NT2/D1 (cell line): ENCODE measurements around the gene GIMAP6.

Experiments used
- DNase-seq: peaks from one replicate; pipeline ENCODE4 v3.0.0-alpha.2; 2011; ENCODE audit warnings: low read depth, low spot score
- H3K27me3 ChIP-seq: 2 replicates; pipeline ENCODE4 v1.6.0; 2011; ENCODE audit warnings: mild to moderate bottlenecking; ENCODE audit not compliant: insufficient read length, insufficient read depth
- H3K36me3 ChIP-seq: 2 replicates; pipeline ENCODE4 v1.6.1; 2011; ENCODE audit warnings: mild to moderate bottlenecking, low read length, mixed read lengths; ENCODE audit not compliant: insufficient read depth, insufficient read length
- H3K4me1 ChIP-seq: 2 replicates; pipeline ENCODE4 v1.5.1; 2011; ENCODE audit not compliant: insufficient read depth, insufficient read length
- H3K4me3 ChIP-seq: 2 replicates; pipeline ENCODE4 v1.5.1; 2011; ENCODE audit warnings: low read depth; ENCODE audit not compliant: insufficient read length
- H3K9ac ChIP-seq: 2 replicates; pipeline ENCODE4 v1.6.0; 2011; ENCODE audit warnings: low read depth; ENCODE audit not compliant: insufficient read length
- H3K9me3 ChIP-seq: 2 replicates; pipeline ENCODE4 v1.5.1; 2011; ENCODE audit warnings: mild to moderate bottlenecking, low read length; ENCODE audit not compliant: insufficient read depth
- SUZ12 ChIP-seq: IDR thresholded peaks from 2 replicates; pipeline ENCODE4 v1.6.1; 2011; ENCODE audit not compliant: insufficient read length, insufficient read depth; ENCODE audit errors: extremely low read depth
- YY1 ChIP-seq: IDR thresholded peaks from 2 replicates; pipeline ENCODE4 v1.6.1; 2011; ENCODE audit not compliant: insufficient read length, insufficient read depth
- ZNF274 ChIP-seq: IDR thresholded peaks from 2 replicates; pipeline ENCODE4 v1.6.1; 2011; ENCODE audit warnings: mild to moderate bottlenecking, low read depth, low read length

The GIMAP6 gene

GRCh38 chr7:150642926-150643325, 10.7 kb upstream of the GIMAP6 start:
- no peaks in the 10 kb centered on the region for H3K36me3 ChIP-seq
- no peak overlapping the region for H3K4me3 ChIP-seq
- no peak overlapping the region for H3K9ac ChIP-seq
- TF ChIP-seq ZNF274 (no peak), YY1 (no peak), SUZ12 (no peak)
- no peaks in the 10 kb centered on the region for H3K4me1 ChIP-seq
- DNase-seq, result no peak
- no peaks in the 10 kb centered on the region for H3K27me3 ChIP-seq
- peaks cover 4% of the 10 kb centered on the region; the same call in 1 of the 2 replicates for H3K9me3 ChIP-seq

- TF ChIP-seq ZNF274 (no peak), SUZ12 (no peak), YY1 (no peak)
- peaks cover 4% of the 10 kb centered on the region; the same call in 1 of the 2 replicates for H3K9me3 ChIP-seq
- no peaks in the 10 kb centered on the region for H3K36me3 ChIP-seq
- no peaks in the 10 kb centered on the region for H3K27me3 ChIP-seq
- no peak overlapping the region for H3K9ac ChIP-seq
- no peaks in the 10 kb centered on the region for H3K4me1 ChIP-seq
- H3K4me3 ChIP-seq, result no peak overlapping the region
- no peak for DNase-seq
Measured at GRCh38 chr7:150641854-150642253, 9.7 kb upstream of the GIMAP6 start.

- TF ChIP-seq YY1 (no peak), ZNF274 (no peak), SUZ12 (no peak)
- H3K4me3 ChIP-seq, result no peak overlapping the region
- H3K9me3 ChIP-seq, result peaks cover 2% of the 10 kb centered on the region; the same call in 1 of the 2 replicates
- H3K27me3 ChIP-seq, result no peaks in the 10 kb centered on the region
- no peak overlapping the region for H3K9ac ChIP-seq
- no peaks in the 10 kb centered on the region for H3K4me1 ChIP-seq
- DNase-seq, result no peak
- no peaks in the 10 kb centered on the region for H3K36me3 ChIP-seq
Measured at GRCh38 chr7:150633926-150634325, 1.7 kb upstream of the GIMAP6 start.

GRCh38 chr7:150631084-150631826, 930 bp downstream of the GIMAP6 start:
- no peak overlapping the region for H3K4me3 ChIP-seq
- no peaks in the 10 kb centered on the region for H3K36me3 ChIP-seq
- no peaks in the 10 kb centered on the region for H3K4me1 ChIP-seq
- TF ChIP-seq YY1 (no peak), ZNF274 (no peak), SUZ12 (no peak)
- H3K27me3 ChIP-seq, result no peaks in the 10 kb centered on the region
- no peak overlapping the region for H3K9ac ChIP-seq
- no peak for DNase-seq
- no peaks in the 10 kb centered on the region for H3K9me3 ChIP-seq

GRCh38 chr7:150629347-150629746, 2.8 kb downstream of the GIMAP6 start:
- H3K4me3 ChIP-seq, result no peak overlapping the region
- H3K27me3 ChIP-seq, result no peaks in the 10 kb centered on the region
- H3K4me1 ChIP-seq, result no peaks in the 10 kb centered on the region

GRCh38 chr7:150627959-150628358, 4.2 kb downstream of the GIMAP6 start:
- Histone ChIP-seq H3K36me3 (no peaks in the 10 kb centered on the region), H3K9me3 (no peaks in the 10 kb centered on the region), H3K27me3 (no peaks in the 10 kb centered on the region), H3K4me3 (no peak overlapping the region), H3K9ac (no peak overlapping the region), H3K4me1 (no peaks in the 10 kb centered on the region)
- DNase-seq, result no peak
- no peak for TF ChIP-seq YY1
- TF ChIP-seq ZNF274, result no peak
- TF ChIP-seq SUZ12, result no peak

More at GRCh38 chr7:150629347-150629746, 2.8 kb downstream of the GIMAP6 start:
- Histone ChIP-seq H3K9me3 (no peaks in the 10 kb centered on the region), H3K36me3 (no peaks in the 10 kb centered on the region), H3K9ac (no peak overlapping the region)
- no peak for TF ChIP-seq ZNF274
- TF ChIP-seq YY1, result no peak
- no peak for TF ChIP-seq SUZ12
- no peak for DNase-seq

- Histone ChIP-seq H3K36me3 (no peaks in the 10 kb centered on the region), H3K27me3 (no peaks in the 10 kb centered on the region), H3K9ac (no peak overlapping the region), H3K4me1 (no peaks in the 10 kb centered on the region), H3K9me3 (no peaks in the 10 kb centered on the region), H3K4me3 (no peak overlapping the region)
- TF ChIP-seq SUZ12 (no peak), YY1 (no peak), ZNF274 (no peak)
- no peak for DNase-seq
Measured at GRCh38 chr7:150626696-150627095, 5.5 kb downstream of the GIMAP6 start.

GRCh38 chr7:150621376-150621775, 10.8 kb downstream of the GIMAP6 start:
- Histone ChIP-seq H3K36me3 (no peaks in the 10 kb centered on the region), H3K4me3 (no peak overlapping the region), H3K9me3 (no peaks in the 10 kb centered on the region), H3K9ac (no peak overlapping the region), H3K27me3 (no peaks in the 10 kb centered on the region), H3K4me1 (no peaks in the 10 kb centered on the region)
- DNase-seq, result no peak
- TF ChIP-seq ZNF274 (no peak), SUZ12 (no peak), YY1 (no peak)
